ENCODE results near the gene COLEC11.
"Not testable (repeated sequence)": the region's sequence is repeated elsewhere in the genome, so short reads cannot be mapped to it uniquely, and the experiment has no call there.

The COLEC11 gene

GRCh38 chr2:3656762-3657721 lies 62.1 kb downstream of the COLEC11 start:
- TF ChIP-seq CTCF (IDR thresholded peaks at IDR 0.05; ENCODE audit: insufficient read depth, low read depth, low read length, missing control alignments), result no peak
- H3K4me3 ChIP-seq (ENCODE audit: low read depth, low read length), result no peak overlapping the region
- DNase-seq (ENCODE audit: low read depth), result peak; percentile 63

- no peak for TF ChIP-seq CTCF (IDR thresholded peaks at IDR 0.05; ENCODE audit: insufficient read depth, low read depth, low read length, missing control alignments)
- no peak for DNase-seq (ENCODE audit: low read depth)
- no peak within 1 kb of the TSS for H3K4me3 ChIP-seq (ENCODE audit: low read depth, low read length)
These were observed 63.0 kb downstream of the COLEC11 start, which contains the start of gene ALLC for GRCh38 chr2:3657881-3658280. TSS of gene ALLC (plus strand) at chr2:3658200. CDS start at chr2:3671158, 12,958 bp downstream.

DNA sequence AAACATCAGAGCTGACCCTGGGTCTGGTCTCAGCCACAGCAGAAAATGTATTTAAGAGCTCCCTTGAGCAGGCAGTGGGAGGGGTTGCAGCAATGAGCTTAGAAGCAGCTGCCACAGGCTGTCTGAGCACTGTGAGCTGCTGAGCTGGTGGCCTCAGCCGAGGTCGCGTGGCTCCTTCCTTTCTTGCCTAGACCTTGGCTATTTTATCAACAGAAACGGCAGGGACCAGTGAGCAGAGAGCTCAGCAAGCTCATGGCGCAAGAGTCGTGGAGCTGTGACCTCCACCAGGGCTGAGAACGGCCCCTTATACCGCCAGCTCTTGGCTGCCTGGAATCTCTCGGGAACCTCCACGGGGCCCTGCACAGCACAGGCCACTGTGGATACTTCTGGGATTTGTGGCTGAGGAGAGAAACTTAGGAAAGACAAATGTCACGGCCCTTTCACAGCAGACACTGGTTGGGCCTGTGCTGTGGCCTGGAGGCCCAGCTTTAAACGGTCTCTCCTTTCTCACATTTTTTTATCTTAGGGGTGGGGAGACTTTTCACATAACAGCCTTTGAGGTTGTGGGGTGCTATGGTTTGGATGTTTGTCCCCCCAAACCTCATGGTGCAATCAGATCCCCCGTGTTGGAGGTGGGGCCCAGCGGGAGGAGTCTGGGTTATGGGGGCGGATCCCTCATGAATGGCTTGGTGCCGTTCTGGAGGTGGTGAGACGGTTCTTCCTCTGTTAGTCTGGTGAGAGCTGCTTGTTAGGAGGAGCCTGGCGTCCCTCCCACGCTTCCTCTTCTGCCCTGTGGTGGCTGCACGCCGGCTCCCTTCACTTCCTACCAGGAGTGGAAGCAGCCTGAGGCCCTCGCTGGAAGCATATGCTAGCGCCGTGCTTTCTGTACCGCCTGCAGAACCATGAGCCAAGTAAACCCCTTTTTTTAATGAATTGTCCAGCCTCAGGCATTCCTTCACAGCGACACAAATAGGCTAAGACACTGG lies 64.8 kb downstream of the COLEC11 start:
- no peak for DNase-seq (ENCODE audit: low read depth)
- no peak overlapping the region for H3K4me3 ChIP-seq (ENCODE audit: low read depth, low read length)
- no peak for TF ChIP-seq CTCF (IDR thresholded peaks at IDR 0.05; ENCODE audit: insufficient read depth, low read depth, low read length, missing control alignments)

- DNase-seq (ENCODE audit: low read depth), result peak; percentile 59
- not testable (repeated sequence) for H3K4me3 ChIP-seq (ENCODE audit: low read depth, low read length)
These were observed 65.7 kb downstream of the COLEC11 start for GRCh38 chr2:3660640-3661039.

- no peak for TF ChIP-seq CTCF (IDR thresholded peaks at IDR 0.05; ENCODE audit: insufficient read depth, low read depth, low read length, missing control alignments)
- DNase-seq (ENCODE audit: low read depth), result no peak
These were observed 66.3 kb downstream of the COLEC11 start for GRCh38 chr2:3661149-3661660.

DNA sequence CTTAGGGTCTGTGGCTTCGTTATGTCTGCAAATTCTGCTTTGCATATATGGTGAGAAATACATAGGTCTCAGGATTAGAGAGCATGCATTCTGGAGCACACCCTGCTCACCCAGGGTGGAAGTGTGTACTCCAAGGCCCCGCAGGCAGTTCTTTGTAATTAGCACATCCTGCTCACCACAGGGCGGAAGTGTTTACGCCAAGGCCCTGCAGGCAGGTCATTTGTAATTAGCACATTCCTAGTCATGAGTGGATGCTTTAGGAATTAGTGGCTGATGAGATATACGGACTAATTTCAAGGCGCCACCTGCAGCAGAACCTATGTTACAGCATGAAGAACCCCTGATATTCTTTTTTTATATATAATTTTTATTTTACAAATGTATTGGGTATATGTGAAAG lies 67.3 kb downstream of the COLEC11 start:
- peak; percentile 53 for DNase-seq (ENCODE audit: low read depth)
- no peak overlapping the region for H3K4me3 ChIP-seq (ENCODE audit: low read depth, low read length)
- no peak for TF ChIP-seq CTCF (IDR thresholded peaks at IDR 0.05; ENCODE audit: insufficient read depth, low read depth, low read length, missing control alignments)

More at GRCh38 chr2:3661149-3661660, 66.3 kb downstream of the COLEC11 start:
- H3K4me3 ChIP-seq (ENCODE audit: low read depth, low read length), result no peak overlapping the region

All from GM12865 (cell line).